ENCODE results near the gene CAMK2N1. TPM values are rescaled to one million over a fixed set of nuclear protein-coding genes. Genes with fewer than 3 reads are reported as not detected.
A peak's percentile ranks its signal among the peaks of the same experiment; 100 is the strongest.

The CAMK2N1 gene
- polyA plus RNA-seq, 1 experiment, result 23.5 TPM

DNA sequence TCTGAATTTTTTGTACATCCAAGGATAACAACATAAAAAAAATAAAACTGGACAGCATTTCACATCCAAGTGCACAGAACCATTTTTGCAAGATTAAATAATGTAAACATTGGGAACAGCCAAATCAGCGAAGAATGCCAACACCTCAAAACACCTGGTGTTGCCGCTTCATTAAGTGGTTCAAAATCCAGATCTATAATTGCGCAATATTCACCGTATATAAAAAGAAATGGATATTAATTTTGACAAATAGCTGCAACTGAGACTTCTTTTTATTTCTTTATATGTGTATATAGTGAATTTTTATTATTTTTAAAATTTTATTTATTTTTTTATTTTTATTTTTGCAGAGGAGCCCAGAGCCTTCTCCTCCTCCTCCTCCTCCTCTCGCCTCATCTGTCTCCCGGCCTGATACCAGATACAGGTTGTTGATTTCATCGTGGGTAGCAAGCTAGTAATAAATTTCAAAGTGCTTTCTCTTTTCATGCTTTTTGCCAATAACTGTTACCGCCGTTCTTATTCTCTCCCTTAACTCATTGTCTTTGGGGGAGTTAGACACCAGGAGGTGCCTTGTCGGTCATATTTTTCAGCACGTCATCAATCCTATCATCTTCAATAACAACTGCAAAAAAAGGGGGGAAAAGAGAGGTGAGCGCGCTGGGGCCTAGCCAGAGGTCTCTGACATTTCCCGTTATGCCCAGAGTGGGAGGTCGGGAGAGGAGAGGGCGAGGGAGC is 2.7 kb downstream of the CAMK2N1 start:
- peaks cover 2% of the 10 kb centered on the region for H3K27me3 ChIP-seq (ENCODE audit: control insufficient read depth, insufficient read depth, low read length)
- H3K4me3 ChIP-seq (ENCODE audit: low read depth, low read length), result peak overlapping the region; percentile 90
- POLR2A ChIA-PET, result interaction anchor here (0.8 to 1.1 kb wide), 2 partner anchors 12 to 13 kb away, joined by 3 to 4 read pairs; no protein-coding TSS in a partner anchor
- TF ChIP-seq, protein P1, sequence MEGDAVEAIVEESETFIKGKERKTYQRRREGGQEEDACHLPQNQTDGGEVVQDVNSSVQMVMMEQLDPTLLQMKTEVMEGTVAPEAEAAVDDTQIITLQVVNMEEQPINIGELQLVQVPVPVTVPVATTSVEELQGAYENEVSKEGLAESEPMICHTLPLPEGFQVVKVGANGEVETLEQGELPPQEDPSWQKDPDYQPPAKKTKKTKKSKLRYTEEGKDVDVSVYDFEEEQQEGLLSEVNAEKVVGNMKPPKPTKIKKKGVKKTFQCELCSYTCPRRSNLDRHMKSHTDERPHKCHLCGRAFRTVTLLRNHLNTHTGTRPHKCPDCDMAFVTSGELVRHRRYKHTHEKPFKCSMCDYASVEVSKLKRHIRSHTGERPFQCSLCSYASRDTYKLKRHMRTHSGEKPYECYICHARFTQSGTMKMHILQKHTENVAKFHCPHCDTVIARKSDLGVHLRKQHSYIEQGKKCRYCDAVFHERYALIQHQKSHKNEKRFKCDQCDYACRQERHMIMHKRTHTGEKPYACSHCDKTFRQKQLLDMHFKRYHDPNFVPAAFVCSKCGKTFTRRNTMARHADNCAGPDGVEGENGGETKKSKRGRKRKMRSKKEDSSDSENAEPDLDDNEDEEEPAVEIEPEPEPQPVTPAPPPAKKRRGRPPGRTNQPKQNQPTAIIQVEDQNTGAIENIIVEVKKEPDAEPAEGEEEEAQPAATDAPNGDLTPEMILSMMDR (IDR thresholded peaks at IDR 0.05; ENCODE audit: insufficient read depth, low read depth, low read length), result no peak
- CTCF ChIA-PET, result interaction anchor here (1.0 to 1.8 kb wide), 8 partner anchors 10 to 566 kb away, joined by 3 to 6 read pairs (median 4); no protein-coding TSS in a partner anchor
- 0 out of 2 replicates have a peak, but pooled peaks cover 1% of the 10 kb centered on the region for H3K36me3 ChIP-seq (ENCODE audit: control insufficient read depth, insufficient read depth, low read length)
- DNase-seq (ENCODE audit: low read depth), result no peak

DNA sequence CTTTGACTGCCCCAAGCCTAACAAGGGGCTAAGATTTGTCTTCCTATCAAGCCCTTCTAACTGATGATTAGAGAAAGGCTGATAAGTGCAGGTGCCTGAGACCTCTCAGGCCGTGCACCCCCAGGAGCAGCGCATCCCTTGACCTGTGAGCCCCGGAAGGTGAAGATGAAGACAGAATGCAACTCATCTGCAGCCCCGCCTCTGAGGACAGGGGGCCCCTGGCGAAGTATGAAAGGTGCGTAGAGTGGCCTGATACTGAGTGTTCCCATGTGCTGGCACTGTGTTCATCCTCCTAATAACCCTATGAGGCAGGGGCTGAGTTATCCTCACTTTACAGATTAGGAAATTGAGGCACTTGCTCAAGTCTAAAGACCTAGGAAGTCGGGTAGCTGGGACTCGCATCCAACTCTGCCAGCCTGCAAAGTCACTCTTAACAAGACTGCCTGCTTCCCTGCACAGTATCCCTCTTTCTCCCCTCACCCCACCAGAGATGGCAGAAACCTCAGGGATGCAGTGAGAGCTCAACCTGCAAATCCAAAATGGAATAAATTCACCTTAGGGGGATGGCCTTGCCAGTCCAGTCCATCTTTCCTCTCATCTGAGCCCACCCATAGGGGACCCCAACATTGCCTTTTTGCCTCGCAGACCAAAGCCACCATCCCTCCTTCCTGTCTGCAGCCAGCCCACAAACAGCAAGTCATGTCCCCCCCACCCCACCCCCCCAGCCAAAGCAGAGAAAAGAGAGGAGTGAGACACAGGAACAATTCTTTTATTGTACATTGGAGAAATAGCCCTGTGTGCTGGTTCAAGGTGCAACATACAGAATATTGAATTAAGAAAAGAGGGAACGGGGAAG is 4.1 kb downstream of the CAMK2N1 start:
- CTCF ChIA-PET, result interaction anchor here (1.3 to 1.8 kb wide), 5 partner anchors 11 to 120 kb away, joined by 3 to 8 read pairs (median 5); no protein-coding TSS in a partner anchor
- no peak for DNase-seq (ENCODE audit: low read depth)
- H3K36me3 ChIP-seq (ENCODE audit: control insufficient read depth, insufficient read depth, low read length), result 0 out of 2 replicates have a peak, but pooled peaks cover 1% of the 10 kb centered on the region
- no peak overlapping the region for H3K4me3 ChIP-seq (ENCODE audit: low read depth, low read length)
- H3K27me3 ChIP-seq (ENCODE audit: control insufficient read depth, insufficient read depth, low read length), result no peaks in the 10 kb centered on the region; the same call in 1 of the 2 replicates
- POLR2A ChIA-PET, result interaction anchor here (0.6 to 0.9 kb wide), 2 partner anchors 149 to 230 kb away, joined by 3 to 4 read pairs; no protein-coding TSS in a partner anchor
- TF ChIP-seq, protein P1 (IDR thresholded peaks at IDR 0.05; ENCODE audit: insufficient read depth, low read depth, low read length), result no peak

GRCh38 chr1:20480951-20481617 is 4.9 kb downstream of the CAMK2N1 start:
- ChIA-PET CTCF (interaction anchor here (0.8 to 1.7 kb wide), 3 partner anchors 13 to 104 kb away, joined by 3 to 8 read pairs (median 5); no protein-coding TSS in a partner anchor), POLR2A (no interaction called here)
- Histone ChIP-seq H3K36me3 (ENCODE audit: control insufficient read depth, insufficient read depth, low read length) (0 out of 2 replicates have a peak, but pooled peaks cover 1% of the 10 kb centered on the region), H3K27me3 (ENCODE audit: control insufficient read depth, insufficient read depth, low read length) (no peaks in the 10 kb centered on the region; the same call in 1 of the 2 replicates), H3K4me3 (ENCODE audit: low read depth, low read length) (no peak overlapping the region)
- no peak for DNase-seq (ENCODE audit: low read depth)
- TF ChIP-seq, protein P1 (IDR thresholded peaks at IDR 0.05; ENCODE audit: insufficient read depth, low read depth, low read length), result no peak

DNA sequence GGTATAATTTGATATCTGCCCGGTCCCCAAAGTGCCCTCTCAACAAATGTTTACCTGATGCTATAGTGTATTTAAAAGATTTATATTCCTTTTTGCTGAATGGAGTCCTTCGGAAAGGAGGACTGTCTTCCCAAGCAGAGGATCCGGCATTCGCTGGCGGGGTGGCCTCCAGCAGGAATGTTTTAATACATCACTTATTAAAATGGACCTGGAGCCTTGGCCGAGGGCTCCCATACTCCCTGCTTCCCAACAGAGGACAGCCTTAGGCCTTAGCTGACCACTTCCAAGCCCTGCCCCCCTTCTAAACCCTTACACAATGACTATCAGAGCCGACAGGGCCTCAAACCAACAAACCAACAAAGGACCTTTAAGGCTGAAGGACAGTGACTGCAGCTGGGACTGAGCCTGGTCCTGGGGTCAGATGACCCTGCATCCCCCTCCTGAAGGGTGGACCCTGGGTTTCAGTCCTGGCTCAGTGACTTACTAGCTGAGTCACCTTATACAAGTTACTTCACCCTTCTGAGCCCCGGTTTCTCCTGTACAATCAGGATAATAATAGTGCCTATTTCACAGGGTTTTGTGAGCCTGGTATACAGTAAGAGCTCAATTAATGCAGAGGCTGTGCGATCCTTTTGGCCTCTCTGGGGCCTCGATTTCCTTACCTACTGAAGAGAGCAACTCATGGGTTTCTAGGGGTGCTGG is 5.6 kb downstream of the CAMK2N1 start:
- no peak for DNase-seq (ENCODE audit: low read depth)
- H3K27me3 ChIP-seq (ENCODE audit: control insufficient read depth, insufficient read depth, low read length), result no peaks in the 10 kb centered on the region; the same call in 1 of the 2 replicates

More for the DNA sequence above, 5.6 kb downstream of the CAMK2N1 start:
- TF ChIP-seq, protein P1 (IDR thresholded peaks at IDR 0.05; ENCODE audit: insufficient read depth, low read depth, low read length), result no peak
- POLR2A ChIA-PET, result no interaction called here
- CTCF ChIA-PET, result interaction anchor here (0.8 to 1.7 kb wide), 3 partner anchors 14 to 104 kb away, joined by 3 to 8 read pairs (median 5); no protein-coding TSS in a partner anchor
- H3K4me3 ChIP-seq (ENCODE audit: low read depth, low read length), result no peak overlapping the region
- H3K36me3 ChIP-seq (ENCODE audit: control insufficient read depth, insufficient read depth, low read length), result 0 out of 2 replicates have a peak, but pooled peaks cover 1% of the 10 kb centered on the region
